K562 (cell line): ENCODE results near the gene HPCAL1. TPM values are rescaled to one million over a fixed set of nuclear protein-coding genes. Genes with fewer than 3 reads are reported as not detected.

Source experiments
- DPF2 ChIP-seq: fragments of 450-650 bp; IDR thresholded peaks from 2 replicates; pipeline ENCODE4 v1.6.1; 2016
- EGR1 ChIP-seq: fragments of 450-650 bp; conservative IDR thresholded peaks from 2 replicates; pipeline ENCODE4 v1.6.1; 2017; ENCODE audit warnings: mild to moderate bottlenecking
- ELK3 ChIP-seq: fragments of 450-650 bp; formaldehyde crosslinking; IDR thresholded peaks from 2 replicates; pipeline ENCODE4 v1.4.0; 2020; ENCODE audit warnings: mild to moderate bottlenecking
- FOSL1 ChIP-seq: fragments of 200-800 bp; sonication (Bioruptor generic); conservative IDR thresholded peaks from 2 replicates; pipeline ENCODE4 v1.6.1; 2016; ENCODE audit warnings: missing genetic modification characterization, missing compliant biosample characterization
- FOXK2 ChIP-seq, 2 experiments: fragments of 450-650 bp; IDR thresholded peaks in 1 of 2; conservative IDR thresholded peaks in 1 of 2; 2 replicates each; pipeline ENCODE4 v1.6.1; 2016; ENCODE audit warnings: low read depth in 2 of 2, mild to moderate bottlenecking in 1 of 2
- SIN3A ChIP-seq, 2 experiments: fragments of 150-350 bp in 1 of 2; IDR thresholded peaks; 2 replicates each; pipeline ENCODE4 v1.6.1; 2011 to 2016; ENCODE audit warnings: borderline replicate concordance in 2 of 2, low read depth in 2 of 2, low read length in 2 of 2, mild to moderate bottlenecking in 2 of 2, moderate library complexity in 2 of 2; ENCODE audit not compliant: control insufficient read depth in 1 of 2
- SMARCA4 ChIP-seq: fragments of 450-650 bp; IDR thresholded peaks from 2 replicates; pipeline ENCODE4 v1.6.1; 2016
- TARDBP ChIP-seq: fragments of 450-650 bp; IDR thresholded peaks from 2 replicates; pipeline ENCODE4 v1.6.1; 2016
- ZBTB40 ChIP-seq, 2 experiments: fragments of 450-650 bp in 1 of 2; sonication (generic) in 1 of 2; formaldehyde crosslinking in 1 of 2; IDR thresholded peaks; 2 replicates each; pipeline versions ENCODE4 v1.7.1 to v1.9.0; 2016 to 2022; ENCODE audit warnings: inconsistent platforms in 1 of 2, mild to moderate bottlenecking in 1 of 2, missing genetic modification reagents in 1 of 2
- ZNF184 ChIP-seq: sonication (generic); formaldehyde crosslinking; IDR thresholded peaks from 2 replicates; pipeline ENCODE4 v1.5.0; 2020; ENCODE audit warnings: missing genetic modification reagents
- ZNF253 ChIP-seq: fragments of 250-450 bp; sonication (Bioruptor Pico); conservative IDR thresholded peaks from 2 replicates; pipeline ENCODE4 v1.6.1; 2021; ENCODE audit warnings: mild to moderate bottlenecking
- ZNF589 ChIP-seq: fragments of 200-800 bp; sonication (Bioruptor generic); IDR thresholded peaks from 2 replicates; pipeline ENCODE4 v1.6.1; 2016; ENCODE audit warnings: low read depth, missing genetic modification characterization, missing compliant biosample characterization
- polyA plus RNA-seq, 8 experiments: library from polyadenylated mRNA; depleted of rRNA in 4 of 8; stranded (reverse) in 5 of 8; unstranded in 3 of 8; fragments of >200 nt; fragmentation: Nextera tagmentation in 2 of 8; fragmentation: Illumina TruSeq in 1 of 8; extraction: Ambion mirVana in 2 of 8; extraction: Trizol in 1 of 8; gene quantifications; 2 replicates each; pipeline versions ENCODE4 v1.2.1 to v1.2.3, GENCODE V29; 2011 to 2014; ENCODE audit warnings: inconsistent platforms in 1 of 8, missing spikeins in 1 of 8
- total RNA-seq, 7 experiments: library from RNA; depleted of rRNA in 6 of 7; stranded (reverse); fragments of >200 nt in 6 of 7; fragmentation: Illumina TruSeq in 2 of 7; extraction: Trizol in 2 of 7; gene quantifications; 2 replicates each; pipeline versions ENCODE4 v1.2.1 to v1.2.3, GENCODE V29; 2011 to 2021; ENCODE audit warnings: low replicate concordance in 1 of 7

HPCAL1 gene
- total and polyA plus RNA-seq, 9 of the 15 experiments (the other 6 are each of a cell fraction or from before 2014, with no cell fraction given), result 2.7 to 65.5 (median 23.9) TPM

- no peak for TF ChIP-seq ZNF253 (CRISPR knock-in tag)
- TF ChIP-seq DPF2, result peak; percentile 78
- TF ChIP-seq TARDBP, result no peak
- TF ChIP-seq ZNF589 (CRISPR knock-in tag), result peak; percentile 81
- TF ChIP-seq EGR1, result peak; percentile 87
- no peak for TF ChIP-seq SIN3A (IDR thresholded peaks at IDR 0.05; ENCODE audit: borderline replicate concordance in 2 of 2, control insufficient read depth in 1 of 2, low read depth in 2 of 2, low read length in 2 of 2)
- no peak for TF ChIP-seq ZNF184
- TF ChIP-seq FOSL1 (tag), result peak; percentile 93
- no peak for TF ChIP-seq ZBTB40 (IDR thresholded peaks at IDR 0.05)
- no peak for TF ChIP-seq ZBTB40 (CRISPR knock-in tag; IDR thresholded peaks at IDR 0.05)
- TF ChIP-seq FOXK2 (conservative IDR thresholded peaks at IDR 0.05 in 1 of 2, IDR thresholded peaks at IDR 0.05 in 1 of 2; ENCODE audit: low read depth in 2 of 2), result peak; percentile 62 to 70
- TF ChIP-seq ELK3 (CRISPR knock-in tag), result no peak
- TF ChIP-seq SMARCA4, result peak; percentile 73
These were observed 4.7 kb upstream of the HPCAL1 start (continued) for GRCh38 chr2:10297959-10298531.
